SK-N-SH (cell line): ENCODE measurements around the gene AGFG2.

Experiments used
- CTCF ChIP-seq: fragments of 200-600 bp; sonication (generic); IDR thresholded peaks from 2 replicates; pipeline ENCODE4 v1.6.1; 2017; ENCODE audit warnings: antibody characterized with exemption, mild to moderate bottlenecking, moderate library complexity
- EP300 ChIP-seq, 2 experiments: IDR thresholded peaks; 2 replicates each; pipeline versions ENCODE4 v1.4.0 to v1.6.1; 2012; ENCODE audit warnings: borderline replicate concordance in 1 of 2, low read depth in 1 of 2, low read length in 1 of 2
- GABPA ChIP-seq: IDR thresholded peaks from 2 replicates; pipeline ENCODE4 v1.4.0; 2012; ENCODE audit warnings: low read depth, mild to moderate bottlenecking
- MAX ChIP-seq: IDR thresholded peaks from 2 replicates; pipeline ENCODE4 v1.4.0; 2012; ENCODE audit warnings: low read depth
- MXI1 ChIP-seq: IDR thresholded peaks from 2 replicates; pipeline ENCODE4 v1.6.1; 2012; ENCODE audit warnings: mild to moderate bottlenecking, low read depth, low read length, improper control_type of control experiment
- PBX3 ChIP-seq: IDR thresholded peaks from 2 replicates; pipeline ENCODE4; 2012
- POLR2AphosphoS5 ChIP-seq: IDR thresholded peaks from 2 replicates; pipeline ENCODE4 v1.6.1; 2012; ENCODE audit warnings: low read depth, low read length
- RAD21 ChIP-seq: IDR thresholded peaks from 2 replicates; pipeline ENCODE4 v1.6.1; 2012; ENCODE audit warnings: mild to moderate bottlenecking, low read length
- SMC3 ChIP-seq: IDR thresholded peaks from 2 replicates; pipeline ENCODE4 v1.6.1; 2012; ENCODE audit warnings: low read depth, low read length, improper control_type of control experiment

GRCh38 chr7:100493476-100494264 is 45.3 kb upstream of the AGFG2 start:
- no peak for TF ChIP-seq MXI1
- no peak for TF ChIP-seq CTCF
- TF ChIP-seq RAD21 = no peak
- no peak for TF ChIP-seq EP300 (IDR thresholded peaks at IDR 0.05; ENCODE audit: borderline replicate concordance in 1 of 2, low read depth in 1 of 2, low read length in 1 of 2)
- TF ChIP-seq SMC3 = no peak
- TF ChIP-seq PBX3 = no peak
- TF ChIP-seq MAX = no peak
- TF ChIP-seq POLR2AphosphoS5 = no peak
- TF ChIP-seq GABPA = no peak
